GM19467 (cell line): ENCODE data around the gene ZNF467.

ENCODE experiments used
- ATAC-seq: cut with Tn5 transposase; IDR thresholded peaks from one replicate; pipeline ENCODE4 v1.9.1; 2021; ENCODE audit warnings: mild to moderate bottlenecking, moderate library complexity; ENCODE audit not compliant: unreplicated experiment

The ZNF467 gene

GRCh38 chr7:149772241-149772955 lies 990 bp downstream of the ZNF467 start:
- no peak for ATAC-seq

GRCh38 chr7:149771720-149772240 lies 1.6 kb downstream of the ZNF467 start:
- peak; percentile 91 for ATAC-seq

- peak; percentile 8 for ATAC-seq
Observed at GRCh38 chr7:149770728-149771636, 2.4 kb downstream of the ZNF467 start.

DNA sequence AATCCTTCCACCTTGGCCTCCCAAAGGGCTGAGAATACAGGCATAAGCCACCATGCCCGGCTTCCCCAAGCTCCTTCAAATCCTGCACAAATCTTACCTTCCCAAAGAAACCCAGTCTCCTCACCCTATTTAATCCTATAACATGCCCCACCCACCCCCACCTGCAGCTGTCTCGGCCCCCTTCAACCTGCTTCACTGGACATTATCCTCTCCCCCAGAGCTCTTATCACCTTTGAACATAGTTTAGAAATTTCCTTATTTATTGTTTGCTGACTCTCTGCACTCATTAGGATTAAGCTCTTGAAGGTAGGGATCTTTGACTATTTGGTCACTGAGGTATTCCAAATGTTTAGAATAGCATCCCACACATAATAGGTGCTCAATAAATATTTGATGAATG lies 3.5 kb downstream of the ZNF467 start:
- no peak for ATAC-seq

DNA sequence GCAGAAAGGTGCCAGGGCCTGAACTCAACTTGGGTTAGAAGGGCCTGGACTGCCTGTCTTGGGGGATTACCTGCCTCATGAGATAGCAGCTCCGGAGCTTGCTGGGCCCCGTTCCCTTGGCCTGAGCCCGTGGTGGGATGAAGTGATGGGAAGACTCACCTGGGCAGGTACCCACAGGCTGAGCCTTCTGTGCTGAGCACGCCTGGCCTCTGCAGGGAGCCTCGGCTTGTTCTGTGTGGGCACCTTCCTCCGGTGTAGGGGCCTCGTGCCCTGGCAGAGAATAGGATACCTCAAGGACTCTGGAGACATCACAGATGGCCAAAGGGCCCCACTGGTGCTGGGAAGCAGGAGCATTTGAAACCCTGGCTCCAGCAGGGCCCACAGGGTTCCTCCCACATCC lies 4.5 kb downstream of the ZNF467 start:
- ATAC-seq = no peak

DNA sequence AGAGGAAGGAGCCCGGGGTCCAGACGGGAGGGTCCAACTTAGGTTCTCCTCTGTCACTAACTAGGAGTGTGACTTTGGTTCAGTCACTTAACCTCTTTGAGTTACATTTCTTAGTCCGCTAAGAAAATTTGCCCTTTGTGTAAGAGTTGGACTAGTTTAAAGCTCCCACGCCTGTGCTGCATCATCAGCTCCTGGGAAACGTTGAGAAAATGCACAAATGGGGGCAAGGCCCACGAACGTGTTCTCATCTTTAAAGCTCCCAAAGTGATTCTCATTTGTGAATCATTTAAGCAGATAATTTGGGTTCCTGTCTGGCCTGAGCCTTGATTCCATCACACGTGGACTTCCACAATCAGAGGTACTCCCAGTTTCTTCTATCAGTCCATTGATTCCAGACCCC lies 6.3 kb downstream of the ZNF467 start:
- ATAC-seq = no peak

- ATAC-seq = no peak
Observed at GRCh38 chr7:149766135-149766675, 7.2 kb downstream of the ZNF467 start.

DNA sequence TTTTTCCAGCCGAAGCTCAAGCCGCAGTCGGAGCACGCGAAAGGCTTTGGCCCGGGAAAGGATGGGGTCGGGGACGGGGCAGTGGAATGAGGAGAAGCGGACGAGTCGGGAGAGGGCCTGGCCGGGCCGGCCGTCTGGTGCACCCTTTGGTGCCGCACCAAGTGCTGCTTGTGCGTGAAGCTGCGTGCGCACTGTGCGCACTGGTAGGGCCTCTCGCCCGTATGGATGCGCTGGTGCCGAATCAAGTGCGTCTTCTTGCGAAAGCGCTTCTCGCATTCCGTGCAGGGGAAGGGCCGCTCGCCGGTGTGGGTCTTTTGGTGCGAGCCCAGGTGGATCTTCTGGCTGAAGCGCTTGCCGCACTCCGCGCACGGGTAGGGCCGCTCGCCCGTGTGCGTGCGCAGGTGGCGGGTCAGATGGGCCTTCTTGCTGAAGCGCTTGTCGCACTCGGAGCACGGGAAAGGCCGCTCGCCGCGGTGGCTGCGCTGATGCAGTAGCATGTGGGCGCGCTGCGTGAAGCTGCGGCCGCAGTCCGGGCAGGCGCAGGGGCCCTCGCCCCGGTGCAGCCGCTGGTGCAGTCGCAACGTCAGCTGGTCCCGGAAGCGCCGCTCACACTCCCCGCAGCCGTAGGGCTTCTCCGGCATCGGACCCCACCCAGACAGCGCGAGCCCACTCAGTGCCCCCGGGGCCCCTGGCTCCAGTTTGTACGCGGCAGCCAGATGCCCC lies 7.8 kb downstream of the ZNF467 start:
- ATAC-seq = no peak

- no peak for ATAC-seq
Observed at GRCh38 chr7:149764481-149765398, 8.6 kb downstream of the ZNF467 start.

GRCh38 chr7:149763563-149764240 lies 9.7 kb downstream of the ZNF467 start:
- no peak for ATAC-seq

GRCh38 chr7:149762610-149763009 lies 10.8 kb downstream of the ZNF467 start:
- ATAC-seq = no peak

- ATAC-seq = no peak
Observed at GRCh38 chr7:149762089-149762488, 11.3 kb downstream of the ZNF467 start.

DNA sequence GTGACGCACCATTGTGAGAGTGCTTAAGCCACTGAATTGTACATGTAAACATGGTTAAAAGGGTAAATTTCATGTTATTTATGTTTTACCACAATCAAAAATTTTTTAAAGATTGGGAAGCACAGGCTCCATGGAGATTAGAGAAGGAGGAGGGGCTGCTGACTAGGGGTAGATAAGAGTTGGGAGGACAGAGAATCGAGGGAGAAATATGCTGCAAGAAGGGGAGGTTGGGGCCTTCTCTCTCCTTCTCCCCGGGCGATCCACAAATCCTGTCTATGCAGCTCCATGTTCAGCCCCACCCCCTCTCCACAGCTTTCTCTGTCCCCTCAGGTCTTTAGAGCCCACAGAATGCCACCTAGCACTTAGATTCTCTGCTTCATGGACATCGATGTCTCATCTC lies 12.1 kb downstream of the ZNF467 start:
- ATAC-seq = no peak

DNA sequence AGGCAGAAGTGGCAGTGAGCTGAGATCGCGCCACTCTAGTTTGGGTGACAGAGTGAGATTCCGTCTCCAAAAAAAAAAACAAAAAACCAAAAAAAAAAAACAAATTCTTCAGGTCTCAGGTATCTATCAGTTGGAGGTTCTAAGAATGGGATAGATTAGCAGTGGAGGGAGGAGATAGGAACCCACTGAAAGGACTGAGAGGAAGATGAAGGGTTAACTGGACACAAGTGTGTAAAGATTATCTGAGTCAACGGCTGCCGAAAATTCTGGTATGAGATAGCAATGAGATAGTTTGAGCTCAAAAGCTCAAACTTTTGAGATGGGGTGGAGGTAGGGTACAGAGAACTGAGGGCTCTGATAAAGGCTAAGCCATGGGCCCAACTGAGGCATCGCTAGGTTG lies 12.8 kb downstream of the ZNF467 start:
- no peak for ATAC-seq

GRCh38 chr7:149759093-149759860 lies 14.1 kb downstream of the ZNF467 start:
- ATAC-seq = no peak

- no peak for ATAC-seq
Observed at GRCh38 chr7:149753375-149754233, 19.8 kb downstream of the ZNF467 start.

DNA sequence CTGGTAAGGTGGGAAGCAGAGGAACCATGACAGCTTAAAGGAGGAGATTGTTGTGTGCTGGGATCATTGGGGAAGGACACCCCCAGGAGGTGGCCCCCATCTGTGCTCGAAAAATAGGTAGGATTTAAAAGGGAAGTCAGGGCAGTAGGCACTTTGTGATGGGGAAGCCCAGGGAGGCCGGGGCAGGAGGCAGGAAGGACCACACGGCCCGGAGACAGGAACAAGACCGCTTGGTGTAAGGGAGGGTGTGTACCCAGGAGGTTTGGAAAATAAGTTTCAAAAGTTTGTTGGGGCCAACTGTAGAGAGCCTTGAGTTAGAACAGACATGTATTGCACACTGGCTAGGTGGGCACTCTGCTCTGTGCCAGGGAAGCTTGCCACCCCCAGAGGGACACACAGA lies 20.7 kb downstream of the ZNF467 start:
- no peak for ATAC-seq
